DMS53 (cell line): Measurements from ENCODE around the gene C5orf46.
"Not testable (repeated sequence)": the region's sequence is repeated elsewhere in the genome, so short reads cannot be mapped to it uniquely, and the experiment has no call there.

Source experiments
- DNase-seq: peaks from one replicate; lab custom pipeline; 2025; lab: John Stamatoyannopoulos, UW

The C5orf46 gene

GRCh38 chr5:147893820-147894219 lies 12.5 kb downstream of the C5orf46 start:
- no peak for DNase-seq

- DNase-seq, result peak; percentile 87
Measured at GRCh38 chr5:147892696-147893296, 13.5 kb downstream of the C5orf46 start.

- no peak for DNase-seq
Measured at GRCh38 chr5:147887930-147888329, 18.4 kb downstream of the C5orf46 start.

- DNase-seq, result peak; percentile 70
Measured at GRCh38 chr5:147887026-147887627, 19.2 kb downstream of the C5orf46 start.

GRCh38 chr5:147882586-147883313 lies 23.6 kb downstream of the C5orf46 start:
- no peak for DNase-seq

GRCh38 chr5:147880487-147880886 lies 25.9 kb downstream of the C5orf46 start:
- DNase-seq, result peak; percentile 19

- DNase-seq, result no peak
Measured at GRCh38 chr5:147879784-147880183, 26.6 kb downstream of the C5orf46 start.

GRCh38 chr5:147878066-147878759 lies 28.1 kb downstream of the C5orf46 start, which contains the start of gene SCGB3A2:
TSS of gene SCGB3A2 (plus strand) at chr5:147878711. CDS start at chr5:147878804, 93 bp downstream.
- no peak for DNase-seq

- DNase-seq, result no peak
Measured at GRCh38 chr5:147876626-147877025, 29.7 kb downstream of the C5orf46 start.

- no peak for DNase-seq
Measured at GRCh38 chr5:147876141-147876540, 30.2 kb downstream of the C5orf46 start.

GRCh38 chr5:147874910-147875367 lies 31.4 kb downstream of the C5orf46 start:
- no peak for DNase-seq

GRCh38 chr5:147874118-147874875 lies 32.0 kb downstream of the C5orf46 start:
- not testable (repeated sequence) for DNase-seq

- not testable (repeated sequence) for DNase-seq
Measured at GRCh38 chr5:147872744-147873435, 33.4 kb downstream of the C5orf46 start.

GRCh38 chr5:147871980-147872549 lies 34.3 kb downstream of the C5orf46 start:
- DNase-seq, result not testable (repeated sequence)

- DNase-seq, result not testable (repeated sequence)
Measured at GRCh38 chr5:147869892-147870291, 36.4 kb downstream of the C5orf46 start.

GRCh38 chr5:147869112-147869511 lies 37.2 kb downstream of the C5orf46 start:
- DNase-seq, result no peak

GRCh38 chr5:147863454-147864158 lies 42.7 kb downstream of the C5orf46 start:
- DNase-seq, result no peak

GRCh38 chr5:147860641-147861025 lies 45.7 kb downstream of the C5orf46 start:
- DNase-seq, result no peak

- no peak for DNase-seq
Measured at GRCh38 chr5:147859962-147860640, 46.2 kb downstream of the C5orf46 start.
